EH (cell line): ENCODE data around the gene ARTN.

Experiments used
- DNase-seq: peaks from one replicate; pipeline ENCODE4 v3.0.0-alpha.2; 2015; ENCODE audit warnings: low read depth

ARTN gene

GRCh38 chr1:43924516-43924915 lies 9.1 kb upstream of the ARTN start:
- peak; percentile 44 for DNase-seq

- DNase-seq: no peak
Observed at GRCh38 chr1:43925846-43926245, 7.8 kb upstream of the ARTN start.

GRCh38 chr1:43930168-43930948 lies 3.2 kb upstream of the ARTN start:
- no peak for DNase-seq

DNA sequence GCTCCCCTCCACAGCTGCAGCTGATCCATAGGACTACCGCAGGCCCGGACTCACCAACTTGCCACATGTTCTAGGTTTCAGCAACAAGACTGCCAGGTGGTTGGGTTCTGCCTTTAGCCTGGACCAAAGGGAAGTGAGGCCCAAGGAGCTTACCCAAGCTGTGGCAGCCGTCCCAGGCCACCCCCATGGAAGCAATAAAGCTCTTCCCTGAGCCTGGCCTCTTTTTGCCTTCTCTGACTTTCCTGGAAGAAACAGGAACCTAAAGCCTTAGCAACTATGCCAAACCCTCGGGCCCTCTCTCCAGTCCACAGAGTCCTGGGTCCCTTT lies 2.7 kb upstream of the ARTN start:
- DNase-seq: no peak

DNA sequence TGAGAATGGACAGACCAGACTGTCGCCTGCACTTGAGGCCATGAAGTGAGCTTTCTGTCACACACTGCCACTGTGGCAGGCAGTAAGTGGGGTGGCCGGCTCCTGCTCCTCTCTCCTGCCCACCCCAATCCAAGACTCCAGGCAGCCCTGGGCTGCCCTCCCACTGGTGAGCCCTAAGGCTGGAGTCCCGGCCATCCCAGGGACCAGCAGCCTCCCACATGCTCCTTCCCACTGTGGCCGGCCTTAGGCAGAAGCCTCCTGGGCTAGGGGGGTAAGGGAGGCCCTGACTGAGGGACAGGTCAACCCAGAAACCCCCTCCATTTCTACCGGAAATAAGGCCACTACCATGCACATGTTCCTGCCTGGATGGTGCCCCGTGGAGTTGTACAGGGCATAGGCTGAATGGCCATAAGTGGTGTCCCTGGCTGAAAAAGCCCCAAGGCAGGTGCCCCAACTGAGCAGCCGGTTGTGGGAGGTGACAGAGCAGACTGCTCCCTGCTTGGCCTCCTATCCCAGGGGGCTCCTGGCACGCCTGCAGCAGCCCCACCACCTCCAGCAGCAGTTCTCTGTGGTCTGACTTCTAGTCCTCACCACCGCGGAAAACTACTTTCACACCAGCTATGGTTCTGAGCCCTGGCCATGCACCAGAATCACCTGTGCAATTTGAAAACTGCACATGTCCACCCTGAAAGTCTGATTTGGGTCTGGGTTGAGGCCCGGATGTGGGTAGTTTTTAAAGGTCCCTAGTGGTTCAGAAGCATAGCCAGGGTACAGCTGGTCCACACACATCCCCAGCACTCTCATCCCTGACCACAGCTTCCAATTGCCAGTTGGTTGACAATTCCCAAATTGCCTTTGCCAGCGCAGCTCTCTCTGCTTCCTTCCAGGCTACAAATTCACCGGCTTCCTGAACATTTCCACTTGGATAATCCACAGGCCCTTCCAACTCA lies 1.6 kb upstream of the ARTN start:
- DNase-seq: no peak

DNA sequence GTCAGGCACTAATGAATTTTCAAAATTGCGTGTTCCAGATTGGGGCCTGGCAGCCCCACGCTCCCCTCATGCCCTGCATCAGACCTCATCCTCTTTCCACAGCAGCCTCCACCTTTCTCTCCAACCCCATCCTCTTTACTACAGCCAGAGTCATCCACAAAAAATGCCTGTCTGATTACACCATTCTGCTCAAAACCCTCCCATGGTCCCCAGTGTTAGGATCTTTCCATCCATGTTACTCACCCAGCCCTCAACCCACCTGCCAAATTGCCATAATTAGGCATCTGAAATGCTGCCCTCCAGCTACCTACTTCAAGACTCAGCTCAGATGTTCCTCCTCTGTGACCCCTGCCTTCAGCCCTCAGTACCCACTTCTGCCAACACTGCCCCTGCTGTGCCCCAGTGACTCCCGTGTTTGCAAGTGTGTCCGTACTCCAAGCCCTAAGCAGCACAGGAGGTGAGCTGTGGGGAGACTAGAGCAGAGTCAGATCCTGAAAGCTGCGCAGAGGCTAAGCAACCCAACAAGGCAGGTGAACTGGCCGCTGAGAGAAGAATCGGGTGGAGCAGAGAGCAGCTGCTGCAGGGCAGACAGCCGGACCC lies 715 bp upstream of the ARTN start:
- peak; percentile 81 for DNase-seq

- DNase-seq: peak; percentile 64
Observed at GRCh38 chr1:43934101-43934985, 742 bp downstream of the ARTN start.

DNA sequence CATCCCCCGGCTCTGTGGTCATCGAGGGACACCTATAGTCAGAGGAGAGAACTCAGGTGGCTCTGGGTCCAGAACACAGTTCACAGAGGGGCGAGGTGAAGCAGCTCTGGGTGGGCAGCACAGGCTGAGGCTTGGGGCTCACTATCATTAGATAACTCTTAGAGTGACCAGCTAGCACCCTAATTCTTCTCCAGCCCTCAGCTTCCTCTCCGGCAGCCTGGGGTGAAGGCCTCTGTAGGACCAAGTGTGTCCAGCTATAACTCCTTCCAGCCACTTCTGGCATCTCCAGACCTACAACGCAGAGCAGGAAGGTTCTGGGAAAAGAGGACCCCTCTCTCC lies 1.4 kb downstream of the ARTN start:
- DNase-seq: no peak

DNA sequence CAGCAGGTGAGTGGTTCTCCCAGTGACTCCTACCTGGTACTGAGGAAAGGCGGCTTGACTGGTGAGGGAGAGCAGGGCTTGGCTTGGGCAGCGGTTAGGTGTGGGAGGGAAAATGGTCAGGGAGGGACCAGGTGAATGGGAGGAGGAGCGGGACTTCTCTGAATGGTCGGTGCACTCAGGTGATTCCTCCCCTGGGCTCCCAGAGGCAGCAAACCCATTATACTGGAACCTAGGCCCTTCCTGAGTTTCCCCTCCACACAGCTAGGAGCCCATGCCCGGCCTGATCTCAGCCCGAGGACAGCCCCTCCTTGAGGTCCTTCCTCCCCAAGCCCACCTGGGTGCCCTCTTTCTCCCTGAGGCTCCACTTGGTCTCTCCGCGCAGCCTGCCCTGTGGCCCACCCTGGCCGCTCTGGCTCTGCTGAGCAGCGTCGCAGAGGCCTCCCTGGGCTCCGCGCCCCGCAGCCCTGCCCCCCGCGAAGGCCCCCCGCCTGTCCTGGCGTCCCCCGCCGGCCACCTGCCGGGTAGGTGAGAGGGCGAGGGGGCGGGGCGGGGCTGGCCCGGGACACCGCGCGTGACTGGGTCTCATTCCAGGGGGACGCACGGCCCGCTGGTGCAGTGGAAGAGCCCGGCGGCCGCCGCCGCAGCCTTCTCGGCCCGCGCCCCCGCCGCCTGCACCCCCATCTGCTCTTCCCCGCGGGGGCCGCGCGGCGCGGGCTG lies 2.3 kb downstream of the ARTN start:
- no peak for DNase-seq

- DNase-seq: peak; percentile 50
Observed at GRCh38 chr1:43936431-43937151, 3.0 kb downstream of the ARTN start.

DNA sequence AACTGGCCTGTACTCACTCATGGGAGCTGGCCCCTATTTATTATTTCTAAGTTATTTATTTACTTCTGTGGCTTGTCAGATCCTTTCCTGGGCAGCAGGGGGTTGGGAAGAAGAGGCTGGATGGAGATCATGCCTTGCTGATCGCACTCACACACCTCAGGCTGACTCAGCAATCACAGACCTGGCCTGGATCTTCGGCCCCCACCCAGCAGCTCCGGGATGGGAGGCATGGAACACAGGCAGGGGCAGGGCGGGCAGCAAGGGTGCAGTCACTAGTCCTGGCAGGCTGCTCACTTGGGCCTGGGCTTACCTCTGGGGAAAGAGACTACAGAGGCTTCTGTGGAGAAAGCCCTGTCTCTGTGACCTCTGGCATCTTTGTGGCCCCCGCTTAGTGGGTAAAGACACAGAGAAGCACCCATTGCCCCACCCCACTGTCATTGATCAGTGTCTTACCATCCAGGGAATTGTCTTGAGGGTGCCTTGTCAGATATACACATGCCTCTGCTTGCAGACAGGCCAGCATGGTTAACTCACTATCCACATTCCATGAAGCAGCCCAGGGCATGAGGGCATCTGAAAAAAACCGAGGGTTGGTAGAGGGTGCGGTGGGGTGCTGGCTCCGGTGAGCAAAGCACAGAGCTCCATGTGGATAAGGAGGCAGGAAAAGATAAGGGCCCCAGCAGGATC lies 3.7 kb downstream of the ARTN start:
- no peak for DNase-seq

- DNase-seq: no peak
Observed at GRCh38 chr1:43938383-43938782, 4.8 kb downstream of the ARTN start.

- DNase-seq: no peak
Observed at GRCh38 chr1:43938892-43939587, 5.4 kb downstream of the ARTN start.

DNA sequence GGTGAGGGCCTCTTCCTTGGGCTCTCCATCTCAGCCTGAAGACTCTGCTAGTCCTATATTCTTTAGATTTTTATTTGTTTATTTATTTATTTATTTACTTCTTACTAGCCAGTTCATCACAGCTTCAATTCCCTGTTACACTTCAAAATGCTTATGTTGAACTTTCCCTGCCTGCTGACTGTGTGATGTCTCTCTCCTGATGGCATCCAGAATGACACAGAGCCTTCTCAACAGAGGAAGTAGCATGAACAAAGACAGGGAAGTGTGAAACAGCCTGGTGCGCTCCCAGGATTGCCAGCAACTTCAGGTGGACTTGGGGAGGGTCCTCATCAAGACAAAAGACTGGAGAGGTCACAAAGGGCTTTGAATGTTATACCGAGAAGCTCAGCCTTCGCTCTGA lies 8.8 kb downstream of the ARTN start:
- DNase-seq: no peak

GRCh38 chr1:43944860-43945259 lies 11.3 kb downstream of the ARTN start:
- DNase-seq: no peak

- no peak for DNase-seq
Observed at GRCh38 chr1:43945674-43946235, 12.2 kb downstream of the ARTN start.

DNA sequence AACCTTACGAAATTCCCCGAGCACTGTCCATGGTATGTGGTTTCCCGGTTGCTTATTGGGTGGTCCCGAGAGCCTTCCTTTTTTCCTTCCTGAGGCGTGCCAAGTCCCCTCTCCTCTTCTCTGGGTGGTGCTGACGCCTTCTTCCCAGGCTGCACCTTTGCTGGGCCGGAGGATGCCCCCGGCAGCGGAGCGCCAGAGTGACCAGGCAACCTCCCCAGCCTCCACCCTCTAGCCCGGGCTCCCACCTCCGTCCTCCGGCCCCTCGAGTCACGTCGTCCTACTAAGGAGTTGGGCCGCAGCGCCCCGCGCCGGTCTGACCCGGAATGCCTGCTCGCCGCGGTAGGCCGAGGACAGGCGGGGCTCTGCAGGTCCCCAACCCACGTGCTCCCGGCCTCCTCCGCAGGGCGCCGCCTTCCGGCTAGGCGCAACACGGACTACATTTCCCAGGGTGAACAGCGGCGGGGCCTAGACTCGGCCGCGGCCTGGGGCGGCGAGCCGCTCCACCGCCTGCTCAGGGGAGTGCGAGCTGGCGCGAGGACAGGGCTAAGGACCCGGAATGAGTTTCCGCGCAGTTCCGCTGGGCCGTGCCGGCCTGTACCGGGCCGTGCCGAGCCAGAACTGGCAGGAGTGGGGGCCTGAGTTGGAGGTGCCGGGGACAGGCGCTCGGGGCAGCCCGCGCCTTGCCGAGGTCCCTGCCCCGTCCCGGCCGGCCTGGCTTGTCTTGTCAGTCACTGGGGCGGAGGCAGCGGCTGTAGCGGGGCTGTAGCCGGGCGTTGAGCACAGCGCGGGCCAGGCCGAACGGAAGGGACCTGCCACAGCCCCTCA lies 12.8 kb downstream of the ARTN start, which contains the start of gene IPO13:
Gene IPO13 (plus strand): TSS at position 715 of the 825 bp plus-strand sequence. CDS start 651 bp downstream, outside the sequence.
- DNase-seq: peak; percentile 93
